MG63 (cell line): Measurements from ENCODE around the gene ACOX1. TPM values are rescaled to one million over a fixed set of nuclear protein-coding genes. Genes with fewer than 3 reads are reported as not detected.

ENCODE experiments used
- DNase-seq: peaks from one replicate; pipeline ENCODE4 v3.0.0-alpha.2; 2020
- H3K27me3 ChIP-seq: fragments of 250-450 bp; sonication (Bioruptor Pico); 2 replicates; pipeline ENCODE4 v1.5.1; 2020; ENCODE audit warnings: mild to moderate bottlenecking, moderate library complexity
- H3K36me3 ChIP-seq: fragments of 250-450 bp; sonication (Bioruptor Pico); 2 replicates; pipeline ENCODE4 v1.5.1; 2020; ENCODE audit warnings: mild to moderate bottlenecking, moderate library complexity
- H3K4me3 ChIP-seq: fragments of 250-450 bp; sonication (Bioruptor Pico); 2 replicates; pipeline ENCODE4 v1.5.1; 2020; ENCODE audit warnings: mild to moderate bottlenecking, moderate library complexity
- H3K9me3 ChIP-seq: fragments of 250-450 bp; sonication (Bioruptor Pico); 2 replicates; pipeline ENCODE4 v1.5.1; 2020; ENCODE audit warnings: mild to moderate bottlenecking, moderate library complexity
- total RNA-seq: library from RNA; depleted of rRNA; stranded (reverse); fragments of >200 nt; shearing (Covaris generic); gene quantifications from 2 replicates; pipeline ENCODE4 v1.2.3, GENCODE V29; 2014; ENCODE audit warnings: low replicate concordance

The ACOX1 gene
- total RNA-seq, 1 experiment from 2014 or later = 26.9 TPM

- Histone ChIP-seq H3K27me3 (no peaks in the 10 kb centered on the region), H3K9me3 (no peaks in the 10 kb centered on the region), H3K4me3 (no peak overlapping the region), H3K36me3 (no peaks in the 10 kb centered on the region)
- DNase-seq = no peak
These were observed 33.0 kb upstream of the ACOX1 start for GRCh38 chr17:76011951-76012350.

GRCh38 chr17:76009969-76010661 is 31.1 kb upstream of the ACOX1 start:
- no peak for DNase-seq
- H3K9me3 ChIP-seq = no peaks in the 10 kb centered on the region
- H3K4me3 ChIP-seq = no peak overlapping the region
- H3K36me3 ChIP-seq = peaks cover 4% of the 10 kb centered on the region; the same call in 1 of the 2 replicates
- no peaks in the 10 kb centered on the region for H3K27me3 ChIP-seq

GRCh38 chr17:76009447-76009846 is 30.5 kb upstream of the ACOX1 start:
- no peak overlapping the region for H3K4me3 ChIP-seq
- no peak for DNase-seq
- no peaks in the 10 kb centered on the region for H3K27me3 ChIP-seq
- peaks cover 4% of the 10 kb centered on the region; the same call in 1 of the 2 replicates for H3K36me3 ChIP-seq
- H3K9me3 ChIP-seq = no peaks in the 10 kb centered on the region

GRCh38 chr17:76008630-76009425 is 29.9 kb upstream of the ACOX1 start:
- H3K36me3 ChIP-seq = peaks cover 4% of the 10 kb centered on the region; the same call in 1 of the 2 replicates
- H3K9me3 ChIP-seq = no peaks in the 10 kb centered on the region
- no peaks in the 10 kb centered on the region for H3K27me3 ChIP-seq
- DNase-seq = no peak
- H3K4me3 ChIP-seq = no peak overlapping the region

- Histone ChIP-seq H3K9me3 (no peaks in the 10 kb centered on the region), H3K27me3 (no peaks in the 10 kb centered on the region), H3K36me3 (peaks cover 4% of the 10 kb centered on the region; the same call in 1 of the 2 replicates), H3K4me3 (no peak overlapping the region)
- no peak for DNase-seq
These were observed 29.2 kb upstream of the ACOX1 start for GRCh38 chr17:76008208-76008607.

GRCh38 chr17:76007850-76008165 is 28.8 kb upstream of the ACOX1 start:
- H3K27me3 ChIP-seq = no peaks in the 10 kb centered on the region
- no peak for DNase-seq
- no peak overlapping the region for H3K4me3 ChIP-seq
- H3K9me3 ChIP-seq = no peaks in the 10 kb centered on the region
- peaks cover 4% of the 10 kb centered on the region; the same call in 1 of the 2 replicates for H3K36me3 ChIP-seq

GRCh38 chr17:76007131-76007849 is 28.3 kb upstream of the ACOX1 start:
- no peak overlapping the region for H3K4me3 ChIP-seq
- H3K27me3 ChIP-seq = no peaks in the 10 kb centered on the region
- H3K36me3 ChIP-seq = peaks cover 4% of the 10 kb centered on the region; the same call in 1 of the 2 replicates
- no peak for DNase-seq
- H3K9me3 ChIP-seq = no peaks in the 10 kb centered on the region

- Histone ChIP-seq H3K4me3 (no peak overlapping the region), H3K27me3 (no peaks in the 10 kb centered on the region), H3K36me3 (peaks cover 4% of the 10 kb centered on the region; the same call in 1 of the 2 replicates), H3K9me3 (no peaks in the 10 kb centered on the region)
- DNase-seq = peak; percentile 63
These were observed 26.5 kb upstream of the ACOX1 start for GRCh38 chr17:76005263-76006149.

GRCh38 chr17:76004750-76005262 is 25.8 kb upstream of the ACOX1 start:
- Histone ChIP-seq H3K9me3 (no peaks in the 10 kb centered on the region), H3K36me3 (peaks cover 7% of the 10 kb centered on the region; the same call in 1 of the 2 replicates), H3K27me3 (no peaks in the 10 kb centered on the region), H3K4me3 (no peak overlapping the region)
- peak; percentile 42 for DNase-seq

- H3K4me3 ChIP-seq = no peak overlapping the region
- no peaks in the 10 kb centered on the region for H3K27me3 ChIP-seq
- H3K9me3 ChIP-seq = no peaks in the 10 kb centered on the region
- peaks cover 7% of the 10 kb centered on the region; the same call in 1 of the 2 replicates for H3K36me3 ChIP-seq
- no peak for DNase-seq
These were observed 24.9 kb upstream of the ACOX1 start for GRCh38 chr17:76003915-76004314.

- H3K27me3 ChIP-seq = no peaks in the 10 kb centered on the region
- H3K9me3 ChIP-seq = no peaks in the 10 kb centered on the region
- H3K4me3 ChIP-seq = no peak overlapping the region
- no peak for DNase-seq
- peaks cover 7% of the 10 kb centered on the region; the same call in 1 of the 2 replicates for H3K36me3 ChIP-seq
These were observed 23.1 kb upstream of the ACOX1 start for GRCh38 chr17:76002100-76002499.

- H3K9me3 ChIP-seq = no peaks in the 10 kb centered on the region
- H3K27me3 ChIP-seq = no peaks in the 10 kb centered on the region
- no peak for DNase-seq
- peaks cover 7% of the 10 kb centered on the region; the same call in 1 of the 2 replicates for H3K36me3 ChIP-seq
- no peak within 1 kb of the TSS for H3K4me3 ChIP-seq
These were observed 22.0 kb upstream of the ACOX1 start, which contains the start of gene CDK3 for GRCh38 chr17:76000755-76001521. Gene CDK3, plus strand, starts transcription at chr17:76000855. Its CDS starts 571 bp downstream, at chr17:76001426.

- Histone ChIP-seq H3K27me3 (no peaks in the 10 kb centered on the region), H3K9me3 (no peaks in the 10 kb centered on the region), H3K36me3 (peaks cover 4% of the 10 kb centered on the region; the same call in 1 of the 2 replicates), H3K4me3 (no peak overlapping the region)
- peak; percentile 34 for DNase-seq
These were observed 21.2 kb upstream of the ACOX1 start for GRCh38 chr17:76000016-76000754.

GRCh38 chr17:75998327-75998795 is 19.4 kb upstream of the ACOX1 start:
- no peaks in the 10 kb centered on the region for H3K9me3 ChIP-seq
- DNase-seq = no peak
- peaks cover 8% of the 10 kb centered on the region for H3K36me3 ChIP-seq
- H3K4me3 ChIP-seq = no peak overlapping the region
- no peaks in the 10 kb centered on the region for H3K27me3 ChIP-seq
